ENCODE data around the gene CORO6. TPM values are rescaled to one million over a fixed set of nuclear protein-coding genes. Genes with fewer than 3 reads are reported as not detected.

Gene CORO6
- total and polyA plus RNA-seq, 2 experiments from 2014 or later: 2.6 to 5.2 TPM

- H3K4me3 Mint-ChIP-seq: peak overlapping the region; percentile 89
- no peaks in the 10 kb centered on the region for H3K9me3 Mint-ChIP-seq
- Histone ChIP-seq H3K4me2 (peak overlapping the region; percentile 79), H3K4me3 (peak overlapping the region; percentile 81), H3K79me2 (replicated peaks; ENCODE audit: insufficient read depth) (peaks cover 30% of the 10 kb centered on the region), H3F3A (replicated peaks; ENCODE audit: low read depth) (peaks cover 23% of the 10 kb centered on the region), H3K27me3 (ENCODE audit: insufficient read depth) (peaks cover 12% of the 10 kb centered on the region), H3K4me1 (ENCODE audit: insufficient read depth) (peaks cover 33% of the 10 kb centered on the region), H3K27ac (ENCODE audit: low read depth) (no peak overlapping the region; the same call in 1 of the 2 replicates), H3K9me2 (ENCODE audit: insufficient read depth) (no peaks in the 10 kb centered on the region), H2AFZ (peak overlapping the region; percentile 99), H3K36me3 (ENCODE audit: insufficient read depth) (no peaks in the 10 kb centered on the region), H4K20me1 (replicated peaks; ENCODE audit: insufficient read depth) (peaks cover 14% of the 10 kb centered on the region)
- H3K27me3 Mint-ChIP-seq (ENCODE audit: insufficient read depth, low read depth, poor library complexity): peaks cover 31% of the 10 kb centered on the region
- ATAC-seq (peak; percentile 35), DNase-seq (ENCODE audit: low spot score) (peak; percentile 86)
- no peak for TF ChIP-seq STAT1 (IDR thresholded peaks at IDR 0.05; ENCODE audit: unreplicated experiment)
- TF ChIP-seq EZH2phosphoT487 (IDR thresholded peaks at IDR 0.05; ENCODE audit: unreplicated experiment): no peak
- no peak for TF ChIP-seq EZH2 (IDR thresholded peaks at IDR 0.05; ENCODE audit: low read depth, unreplicated experiment)
- no peak for TF ChIP-seq ZNF462 (CRISPR knock-in tag; IDR thresholded peaks at IDR 0.05)
- TF ChIP-seq POLR2AphosphoS5 (IDR thresholded peaks at IDR 0.05; ENCODE audit: low read depth): no peak
- no peak for TF ChIP-seq ZNF114 (CRISPR knock-in tag; IDR thresholded peaks at IDR 0.05)
- TF ChIP-seq CTCF (conservative IDR thresholded peaks at IDR 0.05; ENCODE audit: low read depth in 2 of 2): no peak
- no peak for TF ChIP-seq ZNF331 (CRISPR knock-in tag; IDR thresholded peaks at IDR 0.05; ENCODE audit: low read depth)
- TF ChIP-seq CREB1 (CRISPR knock-in tag; IDR thresholded peaks at IDR 0.05; ENCODE audit: low read depth): no peak
- TF ChIP-seq JUNB (IDR thresholded peaks at IDR 0.05; ENCODE audit: unreplicated experiment): no peak
- TF ChIP-seq REST (IDR thresholded peaks at IDR 0.05; ENCODE audit: unreplicated experiment): no peak
- no peak for TF ChIP-seq ETS1 (IDR thresholded peaks at IDR 0.05)
- no peak for TF ChIP-seq NANOG (IDR thresholded peaks at IDR 0.05; ENCODE audit: borderline replicate concordance)
- H3K27ac Mint-ChIP-seq: peak overlapping the region; percentile 80
- peaks cover 43% of the 10 kb centered on the region for H3K4me1 Mint-ChIP-seq
- H3K36me3 Mint-ChIP-seq (ENCODE audit: low read depth): no peaks in the 10 kb centered on the region; the same call in 2 of the 3 replicates
Measured at GRCh38 chr17:29591146-29591736, 31.5 kb downstream of the CORO6 start.
